ENCODE measurements around the gene C1orf198. TPM values are rescaled to one million over a fixed set of nuclear protein-coding genes. Genes with fewer than 3 reads are reported as not detected.

C1orf198 gene
- total RNA-seq, 1 donor from 2014 or later: 13.8 TPM

- no peak for DNase-seq (ENCODE audit: low read depth, low spot score)
Observed at GRCh38 chr1:230809256-230809990, 58.9 kb downstream of the C1orf198 start.

- DNase-seq (ENCODE audit: low read depth, low spot score): no peak
Observed at GRCh38 chr1:230808281-230808872, 59.9 kb downstream of the C1orf198 start.

DNA sequence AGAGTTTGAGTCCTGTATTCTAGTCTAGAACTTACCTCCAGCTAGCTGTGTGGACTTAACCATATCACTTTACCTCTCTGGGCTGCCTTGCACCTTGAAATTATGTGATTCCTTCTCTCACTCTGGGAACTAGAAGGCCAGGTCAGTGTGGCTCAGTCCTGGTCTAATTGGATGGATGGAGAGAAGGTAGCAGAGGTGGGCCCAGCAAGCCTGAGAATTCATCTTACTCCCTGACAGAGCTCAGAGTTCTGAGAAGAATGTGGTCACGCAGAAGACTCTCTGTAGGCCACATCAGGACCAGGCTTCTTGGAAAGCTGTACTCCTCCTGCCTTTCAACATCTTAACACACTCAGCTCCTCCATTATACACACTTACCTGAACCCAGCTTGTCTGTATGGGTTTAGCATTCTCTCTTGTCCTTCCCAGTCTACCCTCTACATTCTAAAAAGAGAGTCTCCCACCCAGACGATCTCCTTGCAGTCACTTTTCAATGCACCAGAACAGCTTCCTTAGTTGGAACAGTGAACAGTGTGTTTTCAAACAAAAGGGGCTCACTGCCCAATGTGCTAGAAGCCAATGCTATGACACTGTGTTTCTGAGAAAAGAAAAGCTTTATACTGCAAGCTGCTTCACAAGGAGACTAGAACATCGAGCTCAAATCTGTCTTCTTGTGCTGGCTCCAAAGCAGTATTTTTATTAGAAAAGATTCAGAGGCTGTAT, 60.6 kb downstream of the C1orf198 start:
- DNase-seq (ENCODE audit: low read depth, low spot score): no peak

GRCh38 chr1:230807029-230807428, 61.3 kb downstream of the C1orf198 start:
- DNase-seq (ENCODE audit: low read depth, low spot score): no peak

DNA sequence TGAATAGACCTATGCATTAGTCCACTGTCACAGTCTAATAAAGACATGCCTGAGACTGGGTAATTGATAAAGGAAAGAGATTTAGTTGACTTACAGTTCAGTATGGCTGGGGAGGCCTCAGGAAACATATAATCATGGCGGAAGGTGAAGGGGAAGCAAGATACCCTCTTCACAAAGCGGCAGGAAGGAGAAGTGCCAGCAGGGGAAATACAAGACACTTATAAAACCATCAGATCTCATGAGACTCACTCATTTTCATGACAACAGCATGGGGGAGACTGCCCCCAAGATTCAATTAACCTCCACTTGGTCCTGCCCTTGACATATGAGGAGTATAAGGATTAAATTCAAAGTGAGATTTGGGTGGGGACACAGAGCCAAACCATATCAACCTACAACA, 61.8 kb downstream of the C1orf198 start:
- no peak for DNase-seq (ENCODE audit: low read depth, low spot score)

- no peak for DNase-seq (ENCODE audit: low read depth, low spot score)
Observed at GRCh38 chr1:230804396-230804795, 63.9 kb downstream of the C1orf198 start.

DNA sequence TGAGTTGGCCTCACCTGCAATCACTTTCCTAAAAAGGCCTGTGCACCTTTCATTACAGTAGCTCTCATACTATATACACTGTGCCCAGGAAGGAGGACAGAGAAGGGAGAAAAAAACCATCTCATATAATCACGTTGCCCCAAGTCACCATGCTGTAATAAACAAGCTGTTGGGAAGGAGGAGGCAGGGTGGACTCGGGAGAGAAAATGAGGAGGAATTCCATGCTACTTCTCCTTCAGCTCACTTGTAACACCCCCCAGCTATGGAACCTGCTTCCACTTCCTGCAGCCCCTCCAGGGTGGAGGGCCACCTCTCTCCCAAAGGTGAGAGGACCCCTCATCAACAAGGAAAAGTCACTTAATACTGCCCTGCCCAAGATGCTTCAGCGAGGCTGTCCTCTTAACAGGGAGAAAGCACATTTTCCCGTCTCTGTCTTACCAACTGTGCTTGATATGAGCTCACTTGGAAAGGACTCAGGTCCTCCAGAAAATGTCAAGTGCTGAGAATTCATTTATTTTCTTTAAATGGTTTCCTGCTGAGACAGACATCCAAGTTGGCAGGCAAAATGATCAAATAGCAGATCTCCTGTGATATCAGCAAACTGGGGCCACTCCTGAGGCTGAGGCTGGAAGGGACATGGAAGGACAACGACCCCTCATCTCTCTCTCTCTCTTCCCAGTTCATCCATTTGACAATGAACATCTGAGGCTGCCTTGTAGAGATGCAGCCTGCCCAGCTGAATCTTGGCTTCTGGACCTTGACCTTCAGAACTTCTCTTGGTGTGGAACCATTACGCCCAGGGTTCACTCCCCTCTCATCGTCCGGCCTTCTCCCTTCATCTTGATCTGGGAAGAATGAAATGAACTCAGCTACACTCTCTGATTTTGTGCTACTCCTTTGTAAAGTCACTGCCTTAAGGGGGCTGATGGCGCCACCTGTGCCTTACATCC, 67.2 kb downstream of the C1orf198 start:
- no peak for DNase-seq (ENCODE audit: low read depth, low spot score)

- no peak for DNase-seq (ENCODE audit: low read depth, low spot score)
Observed at GRCh38 chr1:230798491-230798890, 69.8 kb downstream of the C1orf198 start.

DNA sequence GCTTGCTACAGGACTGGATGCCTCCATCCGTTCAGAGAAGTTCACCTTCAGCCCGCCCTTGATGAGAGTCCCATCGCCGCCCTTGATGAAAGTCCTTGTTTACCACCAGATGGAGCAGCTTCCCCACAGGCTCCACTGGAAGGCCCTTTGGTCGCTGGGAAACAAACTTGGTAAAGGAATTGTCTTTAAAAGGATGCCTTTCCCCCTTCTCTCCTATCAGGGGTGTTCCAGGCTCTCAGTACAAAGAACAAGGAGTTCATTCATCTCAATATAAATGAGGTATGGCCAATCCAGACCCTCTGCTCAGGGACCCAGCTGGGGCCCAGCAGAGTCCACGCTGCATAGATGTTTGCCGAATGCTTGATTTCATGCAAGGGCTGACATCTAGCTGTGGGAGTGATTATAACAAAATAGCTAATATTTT, 70.4 kb downstream of the C1orf198 start:
- peak; percentile 36 for DNase-seq (ENCODE audit: low read depth, low spot score)

GRCh38 chr1:230797376-230797920, 70.9 kb downstream of the C1orf198 start:
- DNase-seq (ENCODE audit: low read depth, low spot score): no peak

DNA sequence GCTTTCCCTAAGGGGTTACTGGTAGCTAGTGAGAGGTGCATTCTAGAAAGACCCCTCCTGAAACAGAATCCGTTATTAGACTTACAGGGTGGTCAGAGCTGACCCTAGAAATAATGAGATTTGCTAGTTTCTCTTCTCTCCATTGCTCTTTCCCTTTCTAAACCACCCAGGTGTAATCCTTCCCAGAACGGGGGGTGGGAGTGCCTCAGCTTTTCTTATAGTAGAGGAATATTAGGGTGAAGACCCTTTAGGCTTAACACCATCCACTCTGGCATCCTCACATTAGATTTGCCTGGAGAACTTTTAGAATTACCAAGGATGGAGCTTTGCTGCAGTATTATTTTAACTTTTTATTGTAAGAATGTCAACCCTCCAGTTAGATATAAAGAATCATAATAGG, 71.7 kb downstream of the C1orf198 start:
- no peak for DNase-seq (ENCODE audit: low read depth, low spot score)

DNA sequence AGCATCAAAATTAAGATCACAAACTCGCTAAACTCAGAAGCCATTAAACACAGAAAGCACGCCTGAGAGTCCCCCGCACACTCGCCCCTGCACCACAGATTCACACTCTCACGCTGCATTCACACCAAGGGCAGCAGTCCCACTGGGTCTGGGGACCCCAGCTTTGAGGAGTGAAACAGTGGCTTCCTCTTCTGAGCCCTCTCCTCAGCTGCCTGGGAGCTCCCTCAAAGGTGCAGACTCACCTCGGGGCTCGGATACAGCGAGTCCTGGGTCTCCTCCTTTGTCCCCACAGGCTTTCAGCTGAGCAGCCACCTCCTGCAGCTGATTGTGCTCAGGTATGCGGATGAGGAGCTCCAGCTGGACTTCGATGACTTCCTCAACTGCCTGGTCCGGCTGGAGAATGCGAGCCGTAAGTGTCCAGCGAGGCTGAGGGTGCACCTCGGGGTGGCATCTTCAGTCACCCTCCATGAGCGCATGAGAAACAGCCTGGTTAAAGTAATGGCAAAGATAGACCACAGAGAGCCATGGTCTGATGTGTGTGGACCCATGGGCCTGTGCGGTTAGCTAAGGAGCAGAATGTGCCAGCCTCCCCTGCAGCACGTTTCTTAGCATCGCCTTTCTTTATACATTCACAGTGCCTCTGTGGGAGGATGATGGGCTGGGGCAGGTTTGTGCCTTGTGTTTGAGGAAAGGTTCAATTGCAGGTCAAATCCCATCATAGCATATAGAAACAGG, 73.3 kb downstream of the C1orf198 start:
- no peak for DNase-seq (ENCODE audit: low read depth, low spot score)

- DNase-seq (ENCODE audit: low read depth, low spot score): no peak
Observed at GRCh38 chr1:230794431-230794830, 73.9 kb downstream of the C1orf198 start.

DNA sequence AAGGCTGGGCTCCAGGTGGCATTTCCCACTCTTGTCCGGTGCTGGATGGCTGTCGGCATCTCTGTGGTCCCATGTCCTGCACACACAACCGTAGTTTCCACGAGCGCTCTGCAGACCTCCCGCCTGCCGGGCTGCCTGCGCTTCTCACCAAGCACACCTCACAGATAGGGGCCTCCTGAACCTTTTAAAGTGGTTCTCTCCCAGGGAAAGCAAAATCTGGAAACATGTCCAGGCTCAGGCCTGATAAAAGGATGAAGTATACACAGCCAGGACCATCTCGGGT, 74.9 kb downstream of the C1orf198 start:
- DNase-seq (ENCODE audit: low read depth, low spot score): no peak

GRCh38 chr1:230792691-230793462, 75.4 kb downstream of the C1orf198 start:
- DNase-seq (ENCODE audit: low read depth, low spot score): no peak

DNA sequence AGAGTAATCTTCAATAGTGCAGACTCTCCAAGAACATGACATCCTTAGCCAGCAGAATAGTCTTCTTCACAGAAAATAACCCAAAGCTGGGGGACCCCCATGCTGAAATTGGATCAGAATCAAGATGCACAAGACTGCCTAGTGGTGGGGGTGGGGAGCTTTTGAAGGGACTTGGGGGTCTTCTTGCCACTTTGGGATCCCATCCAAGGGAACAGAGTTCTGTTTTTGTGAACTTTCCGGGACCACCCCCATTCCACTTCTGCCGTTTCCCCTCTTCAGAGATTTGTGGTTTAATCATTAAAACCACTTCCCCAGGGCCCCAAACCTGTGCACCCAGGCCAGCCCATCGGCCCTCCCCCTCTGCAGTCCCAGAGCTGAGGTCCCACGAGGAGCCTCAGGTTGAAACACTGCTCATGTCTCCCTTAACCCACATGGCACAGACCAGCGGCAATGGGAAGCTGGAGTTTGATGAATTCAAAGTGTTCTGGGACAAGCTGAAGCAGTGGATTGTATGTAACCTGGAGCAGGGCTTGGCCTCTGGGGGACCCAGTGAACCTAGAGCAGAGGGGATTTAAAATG, 76.2 kb downstream of the C1orf198 start:
- DNase-seq (ENCODE audit: low read depth, low spot score): no peak

DNA sequence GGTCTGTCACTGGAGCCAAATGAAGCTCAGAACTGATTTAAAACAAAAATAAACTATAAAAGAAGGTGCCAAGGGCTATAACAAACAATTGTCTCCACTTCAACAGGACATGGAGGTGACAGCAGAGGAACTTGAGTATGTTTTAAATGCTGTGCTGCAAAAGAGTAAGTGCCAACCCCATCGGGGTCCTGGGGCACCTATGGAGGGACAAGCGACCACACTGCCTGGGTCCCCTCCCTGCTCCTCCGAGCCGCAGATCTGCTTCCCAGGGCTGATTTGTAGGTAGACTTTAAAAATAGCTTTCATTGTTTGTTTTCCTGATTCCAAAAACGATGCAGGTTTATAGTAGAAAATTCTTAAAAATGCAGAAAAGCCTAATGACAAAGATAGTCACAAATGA, 78.3 kb downstream of the C1orf198 start:
- no peak for DNase-seq (ENCODE audit: low read depth, low spot score)

- DNase-seq (ENCODE audit: low read depth, low spot score): no peak
Observed at GRCh38 chr1:230788561-230789275, 79.6 kb downstream of the C1orf198 start.

GRCh38 chr1:230787471-230787870, 80.8 kb downstream of the C1orf198 start:
- no peak for DNase-seq (ENCODE audit: low read depth, low spot score)

Measured in pulmonary artery endothelial cell (primary cell).